ENCODE measurements around the gene CEP57L1. TPM values are rescaled to one million over a fixed set of nuclear protein-coding genes. Genes with fewer than 3 reads are reported as not detected.
"Not testable (repeated sequence)": the region's sequence is repeated elsewhere in the genome, so short reads cannot be mapped to it uniquely, and the experiment has no call there.

CEP57L1 gene
- total RNA-seq, 1 experiment from 2014 or later: 20.7 TPM

DNA sequence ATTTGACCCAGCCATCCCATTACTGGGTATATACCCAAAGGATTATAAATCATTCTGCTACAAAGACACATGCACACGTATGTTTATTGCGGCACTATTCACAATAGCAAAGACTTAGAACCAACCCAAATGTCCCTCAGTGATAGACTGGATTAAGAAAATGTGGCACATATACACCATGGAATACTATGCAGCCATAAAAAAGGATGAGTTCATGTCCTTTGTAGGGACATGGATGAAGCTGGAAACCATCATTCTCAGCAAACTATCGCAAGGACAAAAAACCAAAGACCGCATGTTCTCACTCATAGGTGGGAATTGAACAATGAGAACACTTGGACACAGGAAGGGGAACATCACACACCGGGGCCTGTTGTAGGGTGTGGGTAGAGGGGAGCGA lies 40.7 kb downstream of the CEP57L1 start:
- intact Hi-C loops (cut with micrococcal nuclease); DNase-seq (ENCODE audit: low read depth, low spot score); BruUV-seq (replicated peaks); H3K4me3 ChIP-seq (replicated peaks in 1 of 2; ENCODE audit: low read depth in 1 of 2, low read length in 2 of 2); H4K20me1 ChIP-seq (ENCODE audit: insufficient read depth); H3K9me3 ChIP-seq (ENCODE audit: control insufficient read depth in 1 of 2, insufficient read depth in 1 of 2, low read depth in 1 of 2, low read length in 2 of 2); H3K9ac ChIP-seq (ENCODE audit: low read length); H3K79me2 ChIP-seq (ENCODE audit: insufficient read depth, low read length); H3K4me1 ChIP-seq (ENCODE audit: control insufficient read depth in 1 of 2, insufficient read depth in 2 of 2, low read length in 2 of 2); RAD21 ChIA-PET (ENCODE audit: low non-redundant PET in 1 of 2, low total read pairs in 2 of 2, uncharacterized antibody in 2 of 2, unreplicated experiment in 2 of 2); H3K27me3 ChIP-seq (ENCODE audit: insufficient read depth, low read length); H3K9me2 ChIP-seq (ENCODE audit: insufficient read depth); CTCF ChIA-PET; H3K36me3 ChIP-seq (ENCODE audit: control insufficient read depth in 1 of 2, insufficient read depth in 2 of 2, low read length in 2 of 2); ATAC-seq; H3K4me2 ChIP-seq (ENCODE audit: low read length); POLR2A ChIA-PET; H2AFZ ChIP-seq (ENCODE audit: low read depth, low read length, poor library complexity, severe bottlenecking); H3K27ac ChIP-seq (ENCODE audit: low read depth, low read length): not testable (repeated sequence)

GRCh38 chr6:109136530-109136929 lies 41.2 kb downstream of the CEP57L1 start:
- H3K9me3 ChIP-seq (ENCODE audit: control insufficient read depth in 1 of 2, insufficient read depth in 1 of 2, low read depth in 1 of 2, low read length in 2 of 2); H3K4me3 ChIP-seq (replicated peaks in 1 of 2; ENCODE audit: low read depth in 1 of 2, low read length in 2 of 2); H4K20me1 ChIP-seq (ENCODE audit: insufficient read depth); BruUV-seq (replicated peaks); H3K4me2 ChIP-seq (ENCODE audit: low read length); H3K27ac ChIP-seq (ENCODE audit: low read depth, low read length); H2AFZ ChIP-seq (ENCODE audit: low read depth, low read length, poor library complexity, severe bottlenecking); RAD21 ChIA-PET (ENCODE audit: low non-redundant PET in 1 of 2, low total read pairs in 2 of 2, uncharacterized antibody in 2 of 2, unreplicated experiment in 2 of 2); intact Hi-C loops (cut with micrococcal nuclease); ATAC-seq; CTCF ChIA-PET; H3K9me2 ChIP-seq (ENCODE audit: insufficient read depth); H3K36me3 ChIP-seq (ENCODE audit: control insufficient read depth in 1 of 2, insufficient read depth in 2 of 2, low read length in 2 of 2); POLR2A ChIA-PET; H3K79me2 ChIP-seq (ENCODE audit: insufficient read depth, low read length); H3K27me3 ChIP-seq (ENCODE audit: insufficient read depth, low read length); H3K9ac ChIP-seq (ENCODE audit: low read length); DNase-seq (ENCODE audit: low read depth, low spot score); H3K4me1 ChIP-seq (ENCODE audit: control insufficient read depth in 1 of 2, insufficient read depth in 2 of 2, low read length in 2 of 2): not testable (repeated sequence)

DNA sequence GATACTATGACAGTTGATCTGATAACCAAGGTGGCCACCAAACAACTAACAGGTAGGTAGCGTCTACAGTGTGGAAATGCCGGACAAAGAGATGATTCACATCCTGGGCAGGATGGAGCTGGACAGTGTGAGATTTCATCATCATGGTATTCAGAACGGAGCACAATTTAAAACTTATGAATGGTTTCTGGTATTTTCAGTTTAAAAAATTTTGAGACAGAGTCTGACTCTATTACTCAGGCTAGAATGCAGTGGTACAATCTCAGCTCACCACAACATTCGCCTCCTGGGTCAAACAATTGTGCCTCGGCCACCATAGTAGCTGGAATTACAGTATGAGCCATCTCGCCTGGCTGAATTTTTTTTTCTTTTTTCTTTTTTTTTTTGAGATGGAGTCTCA lies 43.8 kb downstream of the CEP57L1 start:
- Histone ChIP-seq H4K20me1 (ENCODE audit: insufficient read depth) (no peaks in the 10 kb centered on the region), H3K27ac (ENCODE audit: low read depth, low read length) (no peak overlapping the region)
- POLR2A ChIA-PET: interaction anchor here (0.6 kb wide), 1 partner anchor 403 kb away, joined by 8 read pairs; no protein-coding TSS in a partner anchor

GRCh38 chr6:109142067-109142466 lies 46.8 kb downstream of the CEP57L1 start:
- H3K79me2 ChIP-seq (ENCODE audit: insufficient read depth, low read length); H3K4me2 ChIP-seq (ENCODE audit: low read length); H3K9ac ChIP-seq (ENCODE audit: low read length); intact Hi-C loops (cut with micrococcal nuclease); ATAC-seq; H3K36me3 ChIP-seq (ENCODE audit: control insufficient read depth in 1 of 2, insufficient read depth in 2 of 2, low read length in 2 of 2); H3K27me3 ChIP-seq (ENCODE audit: insufficient read depth, low read length); H4K20me1 ChIP-seq (ENCODE audit: insufficient read depth); RAD21 ChIA-PET (ENCODE audit: low non-redundant PET in 1 of 2, low total read pairs in 2 of 2, uncharacterized antibody in 2 of 2, unreplicated experiment in 2 of 2); H3K4me3 ChIP-seq (replicated peaks in 1 of 2; ENCODE audit: low read depth in 1 of 2, low read length in 2 of 2); DNase-seq (ENCODE audit: low read depth, low spot score); H3K9me2 ChIP-seq (ENCODE audit: insufficient read depth); H2AFZ ChIP-seq (ENCODE audit: low read depth, low read length, poor library complexity, severe bottlenecking); CTCF ChIA-PET; BruUV-seq (replicated peaks); POLR2A ChIA-PET; H3K4me1 ChIP-seq (ENCODE audit: control insufficient read depth in 1 of 2, insufficient read depth in 2 of 2, low read length in 2 of 2); H3K27ac ChIP-seq (ENCODE audit: low read depth, low read length); H3K9me3 ChIP-seq (ENCODE audit: control insufficient read depth in 1 of 2, insufficient read depth in 1 of 2, low read depth in 1 of 2, low read length in 2 of 2): not testable (repeated sequence)

More for the DNA sequence above, 43.8 kb downstream of the CEP57L1 start:
- Histone ChIP-seq H3K9me3 (ENCODE audit: control insufficient read depth in 1 of 2, insufficient read depth in 1 of 2, low read depth in 1 of 2, low read length in 2 of 2) (no peaks in the 10 kb centered on the region), H2AFZ (ENCODE audit: low read depth, low read length, poor library complexity, severe bottlenecking) (no peak overlapping the region), H3K9ac (ENCODE audit: low read length) (no peak overlapping the region), H3K27me3 (ENCODE audit: insufficient read depth, low read length) (no peaks in the 10 kb centered on the region), H3K4me2 (ENCODE audit: low read length) (no peak overlapping the region), H3K9me2 (ENCODE audit: insufficient read depth) (no peaks in the 10 kb centered on the region), H3K36me3 (ENCODE audit: control insufficient read depth in 1 of 2, insufficient read depth in 2 of 2, low read length in 2 of 2) (no peaks in the 10 kb centered on the region), H3K4me3 (replicated peaks in 1 of 2; ENCODE audit: low read depth in 1 of 2, low read length in 2 of 2) (no peak overlapping the region), H3K4me1 (ENCODE audit: control insufficient read depth in 1 of 2, insufficient read depth in 2 of 2, low read length in 2 of 2) (no peaks in the 10 kb centered on the region), H3K79me2 (ENCODE audit: insufficient read depth, low read length) (no peaks in the 10 kb centered on the region)
- TF ChIP-seq, protein P1, sequence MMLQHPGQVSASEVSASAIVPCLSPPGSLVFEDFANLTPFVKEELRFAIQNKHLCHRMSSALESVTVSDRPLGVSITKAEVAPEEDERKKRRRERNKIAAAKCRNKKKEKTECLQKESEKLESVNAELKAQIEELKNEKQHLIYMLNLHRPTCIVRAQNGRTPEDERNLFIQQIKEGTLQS (IDR thresholded peaks at IDR 0.05): peak; percentile 29; the same call in 1 of the 2 replicates
- TF ChIP-seq FOSL1 (IDR thresholded peaks at IDR 0.05; ENCODE audit: low read depth): 0 out of 2 replicates have a peak, but pooled peaks have one; percentile 23
- no peak for TF ChIP-seq YY1 (IDR thresholded peaks at IDR 0.05; ENCODE audit: extremely low read depth, insufficient replicate concordance, low read depth, low read length)
- DNase-seq (ENCODE audit: low read depth, low spot score) (no peak), ATAC-seq (no peak)
- RAD21 ChIA-PET (ENCODE audit: low non-redundant PET in 1 of 2, low total read pairs in 2 of 2, uncharacterized antibody in 2 of 2, unreplicated experiment in 2 of 2): no interaction called here
- intact Hi-C loops (cut with micrococcal nuclease): no loop called here
- no TSS peak for BruUV-seq (replicated peaks)
- CTCF ChIA-PET: no interaction called here

All from HCT116 (cell line).